ENCODE results near the gene CTXND1. TPM values are rescaled to one million over a fixed set of nuclear protein-coding genes. Genes with fewer than 3 reads are reported as not detected.

The CTXND1 gene
- total RNA-seq, 2 experiments from 2014 or later = not detected

DNA sequence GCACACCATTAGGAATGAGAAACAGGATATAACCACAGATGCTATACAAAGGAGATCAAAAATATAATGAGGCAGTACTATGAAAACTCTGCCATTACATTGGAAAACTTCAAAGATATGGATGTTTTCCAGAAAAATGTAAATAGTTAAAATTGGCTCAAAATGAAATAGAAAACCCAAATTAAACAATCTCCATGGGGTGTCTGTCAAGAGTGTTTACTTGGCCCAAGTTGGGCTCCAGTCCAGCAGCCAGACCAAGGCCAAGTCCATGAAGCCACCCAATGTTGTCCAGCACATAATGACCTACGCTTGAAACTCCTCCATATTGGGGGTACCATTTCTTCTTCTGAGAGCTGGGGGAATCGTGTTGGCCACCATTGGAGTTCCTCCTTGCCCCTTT, 37.1 kb downstream of the CTXND1 start:
- Mint-ChIP-seq H3K4me1 (no peaks in the 10 kb centered on the region), H3K9me3 (no peaks in the 10 kb centered on the region), H3K27ac (no peak overlapping the region), H3K36me3 (ENCODE audit: low read depth) (no peaks in the 10 kb centered on the region), H3K27me3 (peaks cover 23% of the 10 kb centered on the region), H3K4me3 (no peak overlapping the region)
- no peak for DNase-seq
- POLR2A ChIA-PET = no interaction called here
- CTCF ChIA-PET = no interaction called here

DNA sequence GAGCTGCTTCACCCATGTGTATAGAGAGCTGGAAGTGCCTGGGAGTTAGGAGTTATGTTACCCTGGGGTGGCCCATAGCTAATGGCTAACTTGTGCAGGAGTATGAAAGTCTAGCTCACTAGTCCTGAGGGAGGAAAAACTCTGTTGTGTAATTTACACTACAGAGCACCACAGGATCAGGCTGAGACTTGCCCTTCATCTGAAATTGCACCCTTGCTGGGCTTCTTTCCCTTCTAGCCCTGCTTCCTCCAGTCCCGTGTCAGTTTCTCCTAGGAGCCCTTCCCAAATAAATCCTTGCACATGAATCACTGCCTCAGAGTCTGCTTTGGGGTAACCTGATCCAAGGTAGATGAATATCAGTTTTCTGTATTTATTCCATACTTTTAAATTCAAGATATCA, 40.0 kb downstream of the CTXND1 start:
- no peaks in the 10 kb centered on the region for H3K36me3 Mint-ChIP-seq (ENCODE audit: low read depth)
- H3K4me3 Mint-ChIP-seq = no peak overlapping the region
- no peaks in the 10 kb centered on the region for H3K9me3 Mint-ChIP-seq
- H3K27me3 Mint-ChIP-seq = peaks cover 36% of the 10 kb centered on the region
- CTCF ChIA-PET = no interaction called here
- H3K27ac Mint-ChIP-seq = no peak overlapping the region
- POLR2A ChIA-PET = no interaction called here
- no peaks in the 10 kb centered on the region for H3K4me1 Mint-ChIP-seq
- DNase-seq = no peak

DNA sequence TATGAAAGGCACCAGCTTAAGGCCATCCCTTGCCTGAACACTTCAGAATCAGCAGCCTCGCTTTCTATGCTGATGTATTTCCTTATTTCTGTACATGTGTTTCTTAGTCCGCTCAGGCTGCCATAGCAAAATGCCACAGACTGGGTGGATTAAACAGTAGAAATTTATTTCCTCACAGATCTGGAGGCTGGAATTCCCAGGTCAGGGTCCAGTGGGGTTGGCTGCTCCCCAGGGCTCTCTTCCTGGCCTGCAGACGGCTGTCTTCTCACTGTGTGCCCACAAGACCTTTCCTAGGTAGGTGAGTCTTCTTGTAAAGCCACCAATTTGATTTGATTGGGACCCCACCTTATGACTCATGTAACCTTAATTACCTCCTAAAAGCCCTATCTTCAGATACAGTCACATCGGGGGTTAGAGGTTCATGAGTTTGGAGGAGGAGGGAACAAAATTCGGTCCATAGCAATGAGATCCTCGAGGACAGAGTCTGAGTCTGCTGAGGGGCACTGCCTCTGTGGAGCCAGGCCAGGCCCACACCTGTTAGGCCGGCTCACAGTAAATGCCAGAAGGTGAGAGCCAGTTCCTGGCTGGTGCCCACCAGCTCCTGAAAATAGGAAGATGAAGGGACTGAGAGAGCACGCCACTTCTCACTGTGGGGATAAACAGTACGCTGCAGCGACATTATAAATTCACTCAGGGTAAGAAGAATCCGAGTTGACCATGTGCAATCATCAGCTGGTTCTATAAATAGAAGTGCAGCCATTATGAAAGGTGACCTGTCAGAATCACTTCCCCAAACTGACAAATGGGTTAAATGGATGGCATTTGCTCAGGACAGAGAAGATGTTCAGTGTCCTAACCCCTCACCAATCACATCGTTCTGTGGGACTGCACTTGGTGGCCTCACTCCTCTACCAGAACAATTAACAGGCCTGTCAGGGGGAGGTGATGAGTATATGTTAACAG, 41.1 kb downstream of the CTXND1 start:
- no peaks in the 10 kb centered on the region for H3K36me3 Mint-ChIP-seq (ENCODE audit: low read depth)
- H3K9me3 Mint-ChIP-seq = no peaks in the 10 kb centered on the region
- ChIA-PET POLR2A (no interaction called here), CTCF (no interaction called here)
- no peak overlapping the region for H3K4me3 Mint-ChIP-seq
- DNase-seq = no peak
- no peaks in the 10 kb centered on the region for H3K4me1 Mint-ChIP-seq
- peaks cover 43% of the 10 kb centered on the region for H3K27me3 Mint-ChIP-seq
- H3K27ac Mint-ChIP-seq = no peak overlapping the region

DNA sequence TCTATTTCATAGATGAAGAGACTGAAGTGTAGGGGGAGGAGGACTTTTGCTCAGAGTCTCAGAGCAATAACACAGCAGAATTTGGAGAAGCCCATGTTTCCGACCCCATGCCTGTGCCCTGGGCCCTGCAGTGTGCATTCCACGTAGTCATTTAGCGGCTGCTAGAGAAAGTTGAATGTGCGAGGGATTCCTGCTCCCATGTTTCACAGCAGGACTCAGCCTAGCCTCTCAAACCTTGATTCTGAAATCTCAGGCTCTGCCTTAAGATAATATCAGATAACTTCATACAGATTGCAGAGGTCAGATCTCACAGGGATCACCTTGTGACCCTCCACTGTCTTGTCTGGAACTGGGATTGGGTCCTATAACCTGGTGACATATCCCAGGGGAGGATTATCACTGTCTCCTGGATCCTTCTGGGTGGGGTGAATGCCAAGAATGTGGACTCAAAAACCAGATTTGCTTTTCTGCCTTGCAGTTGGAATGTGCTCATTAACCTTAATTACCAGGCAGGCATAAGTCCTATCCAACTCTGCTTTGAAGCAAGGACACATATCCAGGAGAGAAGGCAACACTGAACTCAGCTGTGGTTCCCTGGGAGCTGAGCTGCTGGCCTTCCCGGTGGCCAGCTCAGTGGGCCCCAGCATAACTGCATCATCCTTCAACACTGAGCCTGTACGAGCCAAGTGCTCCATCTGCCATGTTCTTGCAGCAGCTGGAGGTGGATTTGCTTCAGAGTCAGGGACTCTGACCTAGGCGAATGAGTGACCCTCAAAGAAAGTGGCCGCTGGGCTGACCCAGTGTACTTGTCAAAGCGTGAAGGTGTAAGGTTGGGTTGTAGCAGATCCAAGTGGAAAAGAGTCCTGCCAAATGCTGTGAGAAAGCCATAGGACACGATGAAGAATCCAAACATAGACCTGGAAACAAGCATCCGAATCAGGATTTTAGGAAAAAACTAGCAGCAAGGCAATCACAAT, 43.0 kb downstream of the CTXND1 start:
- CTCF ChIA-PET = no interaction called here
- Mint-ChIP-seq H3K4me3 (no peak overlapping the region), H3K4me1 (no peaks in the 10 kb centered on the region), H3K36me3 (ENCODE audit: low read depth) (no peaks in the 10 kb centered on the region), H3K27me3 (peaks cover 51% of the 10 kb centered on the region), H3K27ac (no peak overlapping the region), H3K9me3 (no peaks in the 10 kb centered on the region)
- POLR2A ChIA-PET = no interaction called here
- no peak for DNase-seq

DNA sequence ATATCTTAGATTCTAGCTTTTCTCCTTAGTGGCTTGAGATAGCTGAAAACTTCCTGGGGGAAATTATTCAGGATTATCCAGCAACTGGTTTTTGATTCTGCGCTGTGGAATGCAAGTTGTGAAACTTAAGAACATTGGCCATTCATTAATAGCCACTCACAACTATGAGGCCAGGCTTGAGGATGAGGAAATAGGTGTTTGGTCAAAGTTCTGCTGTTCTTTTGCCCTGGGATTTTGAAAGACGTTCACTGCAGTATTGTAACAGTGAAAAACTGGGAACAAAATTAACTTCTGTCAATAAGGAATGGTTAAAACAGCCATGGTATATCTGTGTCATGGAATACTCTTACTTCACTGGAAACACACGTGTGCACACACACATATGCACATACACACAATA, 44.1 kb downstream of the CTXND1 start:
- H3K27ac Mint-ChIP-seq = no peak overlapping the region
- POLR2A ChIA-PET = no interaction called here

DNA sequence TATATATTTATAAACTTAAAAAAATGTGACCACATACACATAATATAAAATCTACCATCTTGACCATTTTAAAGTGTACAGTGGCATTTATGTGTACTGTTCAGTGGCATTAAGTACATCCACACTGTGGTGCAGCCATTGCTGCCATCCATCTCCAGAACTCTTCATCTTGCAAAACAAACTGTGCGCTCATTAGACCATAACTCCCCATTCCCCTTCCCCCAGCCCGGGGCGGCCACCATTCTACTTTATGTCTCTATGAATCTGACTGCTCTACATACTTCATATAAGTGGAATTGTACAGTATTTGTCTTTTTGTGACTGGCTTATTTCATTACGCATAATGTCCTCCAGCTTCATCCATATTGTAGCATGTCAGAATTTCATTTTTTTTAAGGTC, 47.8 kb downstream of the CTXND1 start:
- Mint-ChIP-seq H3K27ac (no peak overlapping the region), H3K36me3 (ENCODE audit: low read depth) (no peaks in the 10 kb centered on the region), H3K4me3 (no peak overlapping the region), H3K27me3 (peaks cover 35% of the 10 kb centered on the region), H3K4me1 (no peaks in the 10 kb centered on the region), H3K9me3 (no peaks in the 10 kb centered on the region)
- CTCF ChIA-PET = no interaction called here
- DNase-seq = no peak
- POLR2A ChIA-PET = no interaction called here

More for the DNA sequence above, 44.1 kb downstream of the CTXND1 start:
- Mint-ChIP-seq H3K4me3 (no peak overlapping the region), H3K9me3 (no peaks in the 10 kb centered on the region), H3K4me1 (no peaks in the 10 kb centered on the region), H3K27me3 (peaks cover 45% of the 10 kb centered on the region), H3K36me3 (ENCODE audit: low read depth) (no peaks in the 10 kb centered on the region)
- CTCF ChIA-PET = no interaction called here
- DNase-seq = no peak

DNA sequence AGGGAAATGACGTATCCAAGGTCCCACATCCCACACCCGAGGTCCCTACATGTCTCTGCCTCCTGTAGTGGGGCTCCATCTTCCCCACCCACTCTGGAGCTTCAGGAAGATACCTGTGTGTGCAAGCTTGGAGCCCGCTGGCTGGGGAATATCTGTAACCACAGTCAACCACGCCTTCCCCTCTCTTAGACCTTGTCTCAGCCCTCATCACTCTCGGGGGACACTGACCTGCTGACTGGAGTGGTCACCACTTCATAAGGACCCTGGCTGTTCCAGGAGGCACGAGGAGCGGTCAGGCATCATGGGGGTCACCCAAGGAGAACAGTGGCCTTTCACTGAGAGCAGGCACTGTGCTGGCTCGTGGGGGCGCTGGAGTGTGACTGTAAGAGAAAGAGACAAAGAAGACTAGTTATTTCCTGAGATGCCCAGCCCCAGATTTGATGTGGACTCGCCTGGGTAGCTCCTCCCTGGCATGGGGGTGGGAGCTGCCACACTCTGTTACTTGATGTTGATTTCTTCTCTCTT, 48.6 kb downstream of the CTXND1 start:
- no peak overlapping the region for H3K4me3 Mint-ChIP-seq
- no peak overlapping the region for H3K27ac Mint-ChIP-seq
- CTCF ChIA-PET = no interaction called here
- H3K9me3 Mint-ChIP-seq = no peaks in the 10 kb centered on the region
- no peak for DNase-seq
- H3K4me1 Mint-ChIP-seq = no peaks in the 10 kb centered on the region
- no peaks in the 10 kb centered on the region for H3K36me3 Mint-ChIP-seq (ENCODE audit: low read depth)
- POLR2A ChIA-PET = no interaction called here
- peaks cover 34% of the 10 kb centered on the region for H3K27me3 Mint-ChIP-seq

DNA sequence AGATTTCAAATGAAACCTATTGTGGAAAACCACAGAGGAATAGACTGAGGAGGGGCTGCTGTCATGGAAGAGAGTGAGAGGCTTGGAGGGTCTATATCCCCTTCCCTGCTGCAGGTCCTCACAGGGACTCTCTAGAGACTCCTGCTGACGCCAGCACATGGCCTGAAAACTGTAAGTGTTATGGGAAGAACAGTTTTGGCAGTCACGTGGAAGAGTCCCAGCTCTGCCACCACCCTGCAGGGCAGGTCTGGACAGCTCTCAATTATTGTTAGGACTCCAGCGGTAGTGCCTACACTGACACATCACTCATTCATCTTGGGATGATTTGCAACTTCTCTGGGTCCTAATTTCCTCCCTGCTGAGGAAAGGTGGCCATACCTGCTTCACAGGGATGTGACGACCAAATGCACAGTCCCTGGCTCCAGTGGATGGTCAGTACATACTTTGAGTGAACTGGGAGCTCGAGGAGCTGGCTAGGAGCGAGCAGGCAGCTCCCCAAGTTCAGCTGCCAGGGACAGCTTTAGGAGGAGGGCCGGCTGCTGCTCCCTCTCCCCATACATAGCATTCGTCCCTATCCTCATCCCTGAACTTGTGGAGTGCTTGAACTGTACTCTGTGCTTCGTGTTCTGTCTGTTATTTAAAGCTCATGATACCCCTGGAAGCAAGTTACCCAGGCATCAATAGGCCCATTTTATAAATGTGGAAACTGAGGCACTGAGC, 49.2 kb downstream of the CTXND1 start:
- H3K4me3 Mint-ChIP-seq = no peak overlapping the region
- CTCF ChIA-PET = no interaction called here

DNA sequence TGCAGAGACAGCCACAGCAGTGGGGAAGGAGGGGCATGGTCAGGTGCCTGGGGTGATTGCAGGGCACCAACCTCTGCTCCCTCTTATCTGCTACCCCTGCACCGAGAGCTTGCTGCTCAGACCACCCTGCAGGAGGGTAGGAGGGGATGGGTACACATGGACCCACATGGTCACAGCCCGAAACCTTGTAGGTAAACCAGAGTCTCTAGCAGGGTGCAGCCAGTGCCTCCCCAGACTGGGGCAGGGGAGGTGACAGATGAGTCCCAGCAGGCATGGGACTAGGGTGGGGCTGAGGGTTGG, 50.0 kb downstream of the CTXND1 start:
- H3K9me3 Mint-ChIP-seq = no peaks in the 10 kb centered on the region
- DNase-seq = no peak
- no peaks in the 10 kb centered on the region for H3K36me3 Mint-ChIP-seq (ENCODE audit: low read depth)
- POLR2A ChIA-PET = no interaction called here
- no peak overlapping the region for H3K27ac Mint-ChIP-seq
- no peak overlapping the region for H3K4me3 Mint-ChIP-seq
- no peaks in the 10 kb centered on the region for H3K4me1 Mint-ChIP-seq
- CTCF ChIA-PET = interaction anchor here (0.6 kb wide), 1 partner anchor 96 kb away, joined by 3 read pairs; no protein-coding TSS in a partner anchor
- H3K27me3 Mint-ChIP-seq = peaks cover 24% of the 10 kb centered on the region

More for the DNA sequence above, 49.2 kb downstream of the CTXND1 start:
- H3K4me1 Mint-ChIP-seq = no peaks in the 10 kb centered on the region
- no peaks in the 10 kb centered on the region for H3K9me3 Mint-ChIP-seq
- H3K27ac Mint-ChIP-seq = no peak overlapping the region
- peaks cover 32% of the 10 kb centered on the region for H3K27me3 Mint-ChIP-seq
- POLR2A ChIA-PET = no interaction called here
- no peak for DNase-seq
- no peaks in the 10 kb centered on the region for H3K36me3 Mint-ChIP-seq (ENCODE audit: low read depth)

DNA sequence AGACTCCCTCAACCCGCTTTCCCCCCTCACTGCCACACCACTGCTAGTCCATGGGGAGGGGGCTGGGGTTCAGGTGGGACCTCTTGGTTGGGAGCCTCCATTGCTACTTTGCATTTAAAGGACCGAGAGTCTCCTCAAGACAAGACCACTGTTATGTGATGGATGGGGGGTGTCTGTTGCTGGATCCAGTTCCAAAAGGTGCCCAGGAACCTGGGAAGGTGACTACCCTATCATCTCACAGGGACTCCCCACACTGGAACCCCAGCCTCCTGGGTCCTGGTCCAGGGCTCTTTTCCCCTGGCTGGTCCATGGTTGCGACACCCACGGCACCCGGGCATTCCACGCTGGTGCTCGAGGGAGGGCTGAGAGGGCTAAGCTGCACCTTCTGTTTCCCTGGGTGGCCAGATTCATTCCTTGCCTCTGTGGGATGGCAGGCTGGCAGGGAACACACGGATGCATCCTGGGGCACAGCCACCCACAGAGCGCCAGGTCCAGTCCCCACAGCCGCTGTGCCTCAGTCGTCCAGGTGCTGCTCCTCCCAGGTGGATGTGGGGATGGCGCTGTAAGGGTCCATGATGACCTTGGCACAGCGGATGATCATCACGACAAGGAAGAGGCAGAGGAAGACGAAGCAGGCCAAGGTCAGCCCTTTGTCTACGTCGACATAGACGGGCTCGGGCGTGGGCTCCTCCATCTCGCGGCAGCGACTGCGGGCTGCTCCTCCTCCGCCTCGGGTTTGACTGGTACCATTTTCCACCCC, 50.6 kb downstream of the CTXND1 start:
- H3K9me3 Mint-ChIP-seq = no peaks in the 10 kb centered on the region
- H3K27ac Mint-ChIP-seq = no peak overlapping the region
- H3K4me3 Mint-ChIP-seq = no peak overlapping the region
- no peaks in the 10 kb centered on the region for H3K4me1 Mint-ChIP-seq
- POLR2A ChIA-PET = no interaction called here
- peaks cover 19% of the 10 kb centered on the region for H3K27me3 Mint-ChIP-seq
- DNase-seq = no peak
- H3K36me3 Mint-ChIP-seq (ENCODE audit: low read depth) = no peaks in the 10 kb centered on the region
- CTCF ChIA-PET = interaction anchor here (0.6 kb wide), 1 partner anchor 96 kb away, joined by 3 read pairs; no protein-coding TSS in a partner anchor

DNA sequence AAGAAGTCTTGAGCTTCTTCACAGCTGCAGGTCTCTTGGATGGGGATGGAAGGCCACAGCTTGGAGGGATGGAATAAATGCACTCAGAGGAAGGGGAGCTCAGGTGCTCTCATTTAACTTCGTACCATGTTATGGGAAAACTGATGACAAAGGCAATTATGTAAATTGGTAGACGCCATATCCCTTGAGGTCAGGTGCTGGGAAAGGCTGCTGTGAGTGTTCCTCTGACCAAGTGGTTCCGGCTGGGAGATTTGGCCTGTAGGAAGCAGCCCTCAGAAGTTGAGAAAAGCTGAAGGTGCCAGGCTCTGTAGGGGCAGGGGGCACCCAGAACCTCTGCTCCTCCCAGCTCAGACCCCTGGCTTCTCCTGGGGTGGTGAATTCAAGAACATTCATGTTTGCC, 52.1 kb downstream of the CTXND1 start:
- Mint-ChIP-seq H3K9me3 (no peaks in the 10 kb centered on the region), H3K4me1 (no peaks in the 10 kb centered on the region), H3K27ac (no peak overlapping the region), H3K27me3 (peaks cover 8% of the 10 kb centered on the region), H3K36me3 (ENCODE audit: low read depth) (no peaks in the 10 kb centered on the region), H3K4me3 (no peak overlapping the region)
- POLR2A ChIA-PET = no interaction called here
- DNase-seq = no peak
- CTCF ChIA-PET = no interaction called here

DNA sequence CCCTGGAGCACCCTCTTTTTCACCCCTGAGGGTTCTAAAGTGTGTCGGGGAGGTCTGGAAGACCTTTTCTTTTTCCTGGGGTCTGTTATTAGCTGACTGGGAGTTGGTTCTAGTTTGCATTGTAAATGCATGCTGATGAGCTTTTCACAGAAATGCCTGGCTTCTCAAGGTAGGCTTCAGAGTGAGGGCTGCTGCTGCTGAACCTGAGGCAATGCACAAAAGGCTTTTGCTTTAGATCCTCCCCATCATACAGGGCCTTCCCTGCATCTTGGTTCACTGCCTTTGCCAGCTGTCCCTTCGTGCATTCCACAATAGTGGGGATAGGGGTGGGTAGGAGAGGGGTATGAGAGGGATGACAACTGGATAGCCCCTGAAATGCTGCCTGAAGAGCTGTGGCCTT, 52.6 kb downstream of the CTXND1 start:
- H3K4me3 Mint-ChIP-seq = no peak overlapping the region
- H3K36me3 Mint-ChIP-seq (ENCODE audit: low read depth) = no peaks in the 10 kb centered on the region
- H3K27ac Mint-ChIP-seq = no peak overlapping the region
- ChIA-PET POLR2A (no interaction called here), CTCF (no interaction called here)
- DNase-seq = no peak
- H3K4me1 Mint-ChIP-seq = no peaks in the 10 kb centered on the region
- peaks cover 6% of the 10 kb centered on the region for H3K27me3 Mint-ChIP-seq
- no peaks in the 10 kb centered on the region for H3K9me3 Mint-ChIP-seq
